Uterus (tissue), 4 donors: ENCODE data around the gene STPG4. TPM values are rescaled to one million over a fixed set of nuclear protein-coding genes. Genes with fewer than 3 reads are reported as not detected.

ENCODE experiments used
- DNase-seq, 2 donors: peaks; one replicate each; pipeline ENCODE4 v3.0.0-alpha.2; 2019 to 2020
- H3K27ac ChIP-seq, 2 donors: fragments of 200-600 bp; sonication (generic); 1 replicate in 1 of 2; 2 replicates in 1 of 2; pipeline ENCODE4 v1.5.1; 2016 to 2018
- H3K27me3 ChIP-seq, 2 donors: fragments of 200-600 bp; sonication (generic); one replicate each; pipeline ENCODE4 v1.5.1; 2018 to 2019; ENCODE audit warnings: control low read depth in 1 of 2
- H3K36me3 ChIP-seq, 2 donors: fragments of 200-600 bp; sonication (generic); one replicate each; pipeline ENCODE4 v1.5.1; 2019; ENCODE audit warnings: control low read depth in 1 of 2
- H3K4me1 ChIP-seq, 2 donors: fragments of 200-600 bp; sonication (generic); one replicate each; pipeline ENCODE4 v1.5.1; 2018 to 2019; ENCODE audit warnings: control low read depth in 1 of 2
- H3K4me3 ChIP-seq, 2 donors: fragments of 200-600 bp; sonication (generic); 1 replicate in 1 of 2; 2 replicates in 1 of 2; pipeline ENCODE4 v1.5.1; 2018 to 2019; ENCODE audit warnings: mild to moderate bottlenecking in 1 of 2
- H3K9me3 ChIP-seq, 2 donors: fragments of 200-600 bp; sonication (generic); one replicate each; pipeline ENCODE4 v1.5.1; 2019; ENCODE audit warnings: control low read depth in 1 of 2
- CTCF ChIP-seq, 4 experiments: fragments of 200-600 bp in 2 of 4; fragments of 450-650 bp in 2 of 4; sonication (generic) in 2 of 4; IDR thresholded peaks; one replicate each; pipeline ENCODE4 v1.5.1; 2016 to 2019; ENCODE audit warnings: antibody characterized with exemption in 4 of 4, mild to moderate bottlenecking in 2 of 4, moderate library complexity in 1 of 4
- POLR2A ChIP-seq, 2 donors: fragments of 450-650 bp; IDR thresholded peaks; one replicate each; pipeline ENCODE4 v1.6.1; 2016; ENCODE audit warnings: antibody characterized with exemption in 2 of 2, mild to moderate bottlenecking in 1 of 2, moderate library complexity in 1 of 2
- intact Hi-C: fragments of 100-400 bp; cut with DNase I; formaldehyde crosslinking; loops from one replicate; pipeline ENCODE4 v1.15.1; 2023; ENCODE audit warnings: low total_unique reads
- total RNA-seq, 4 donors: library from RNA; depleted of rRNA in 3 of 4; stranded (reverse); fragments of >200 nt in 3 of 4; gene quantifications; one replicate each; pipeline versions ENCODE4 v1.1.0 to v1.2.4, GENCODE V29; 2014 to 2023
- donor health status: DM: yes; HTN: yes; CAD: no.

STPG4 gene
- total RNA-seq, 4 donors from 2014 or later = 1.0 TPM; not detected in 3

- no peaks in the 10 kb centered on the region for H3K36me3 ChIP-seq
- peak overlapping the region in 1 of 2 donors; percentile 3 for H3K27ac ChIP-seq
- no peak for TF ChIP-seq CTCF (IDR thresholded peaks at IDR 0.05)
- no peak for TF ChIP-seq POLR2A (IDR thresholded peaks at IDR 0.05)
- H3K4me3 ChIP-seq = no peak overlapping the region
- intact Hi-C loops = no loop called here
- H3K4me1 ChIP-seq = peaks cover 14 to 34% of the 10 kb centered on the region in 2 donors
- no peaks in the 10 kb centered on the region for H3K9me3 ChIP-seq
- H3K27me3 ChIP-seq = no peaks in the 10 kb centered on the region
- no peak for DNase-seq
Observed at GRCh38 chr2:47083005-47083404, 72.1 kb downstream of the STPG4 start.

GRCh38 chr2:47080888-47081301, 74.2 kb downstream of the STPG4 start:
- H3K27ac ChIP-seq = peak overlapping the region in 1 of 2 donors; percentile 60
- no peak overlapping the region for H3K4me3 ChIP-seq
- TF ChIP-seq POLR2A (IDR thresholded peaks at IDR 0.05) = no peak
- no peak for TF ChIP-seq CTCF (IDR thresholded peaks at IDR 0.05)
- H3K4me1 ChIP-seq = peaks cover 16 to 30% of the 10 kb centered on the region in 2 donors
- no peaks in the 10 kb centered on the region for H3K27me3 ChIP-seq
- no peak for DNase-seq
- intact Hi-C loops = no loop called here
- no peaks in the 10 kb centered on the region for H3K36me3 ChIP-seq
- no peaks in the 10 kb centered on the region for H3K9me3 ChIP-seq

GRCh38 chr2:47079515-47080412, 75.3 kb downstream of the STPG4 start:
- Histone ChIP-seq H3K4me1 (peaks cover 12 to 27% of the 10 kb centered on the region in 2 donors), H3K4me3 (no peak overlapping the region), H3K27me3 (no peaks in the 10 kb centered on the region), H3K36me3 (no peaks in the 10 kb centered on the region), H3K27ac (peak overlapping the region; percentile 57 to 60), H3K9me3 (no peaks in the 10 kb centered on the region)
- no peak for TF ChIP-seq CTCF (IDR thresholded peaks at IDR 0.05)
- TF ChIP-seq POLR2A (IDR thresholded peaks at IDR 0.05) = no peak
- DNase-seq = no peak
- intact Hi-C loops = no loop called here

- no peak overlapping the region for H3K4me3 ChIP-seq
- H3K4me1 ChIP-seq = peaks cover 12 to 23% of the 10 kb centered on the region in 2 donors
- H3K36me3 ChIP-seq = no peaks in the 10 kb centered on the region
- H3K9me3 ChIP-seq = no peaks in the 10 kb centered on the region
- no peaks in the 10 kb centered on the region for H3K27me3 ChIP-seq
- H3K27ac ChIP-seq = peak overlapping the region in 1 of 2 donors; percentile 80
- no peak for DNase-seq
- TF ChIP-seq POLR2A (IDR thresholded peaks at IDR 0.05) (no peak), CTCF (IDR thresholded peaks at IDR 0.05) (no peak)
- intact Hi-C loops = no loop called here
Observed at GRCh38 chr2:47078541-47079482, 76.3 kb downstream of the STPG4 start.
